ENCODE data around the gene OGFRL1.

DNA sequence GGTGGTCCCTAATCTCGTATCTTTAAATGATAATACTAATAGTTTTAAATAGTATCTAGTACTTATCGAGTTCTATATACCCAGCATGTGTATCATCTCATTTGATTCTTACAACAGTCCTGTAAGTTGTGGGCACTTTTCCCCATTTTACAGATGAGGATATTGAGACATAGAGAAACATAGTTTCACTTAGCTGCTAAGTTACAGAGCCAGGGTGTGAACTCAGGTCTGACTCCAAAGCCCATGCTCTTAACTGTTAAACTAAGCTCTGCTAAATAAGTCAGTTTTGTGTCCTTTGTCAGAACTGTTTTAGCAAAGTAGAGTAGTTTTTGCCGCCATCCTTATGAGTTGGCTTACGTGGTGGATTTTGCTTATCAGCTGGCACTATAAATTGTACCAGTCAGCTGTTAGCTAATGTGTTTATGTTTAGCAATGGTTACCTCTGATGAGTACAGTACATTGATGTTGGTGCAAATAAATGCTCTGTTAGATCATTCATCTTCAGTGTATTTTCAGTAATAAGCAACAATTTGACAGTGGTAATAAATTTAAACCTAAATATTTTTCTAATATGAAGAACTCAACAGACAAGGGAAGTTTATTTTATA, 12.1 kb downstream of the OGFRL1 start:
- no peak for TF ChIP-seq CTCF (IDR thresholded peaks at IDR 0.05; ENCODE audit: low read length)
- no peak for TF ChIP-seq EZH2 (IDR thresholded peaks at IDR 0.05; ENCODE audit: borderline replicate concordance, low read length)
